HG03520 (cell line): ENCODE results near the gene LORICRIN.

Experiments used
- ATAC-seq: cut with Tn5 transposase; IDR thresholded peaks from one replicate; pipeline ENCODE4 v1.9.1; 2021; ENCODE audit warnings: mild to moderate bottlenecking, moderate library complexity; ENCODE audit not compliant: unreplicated experiment

The LORICRIN gene

DNA sequence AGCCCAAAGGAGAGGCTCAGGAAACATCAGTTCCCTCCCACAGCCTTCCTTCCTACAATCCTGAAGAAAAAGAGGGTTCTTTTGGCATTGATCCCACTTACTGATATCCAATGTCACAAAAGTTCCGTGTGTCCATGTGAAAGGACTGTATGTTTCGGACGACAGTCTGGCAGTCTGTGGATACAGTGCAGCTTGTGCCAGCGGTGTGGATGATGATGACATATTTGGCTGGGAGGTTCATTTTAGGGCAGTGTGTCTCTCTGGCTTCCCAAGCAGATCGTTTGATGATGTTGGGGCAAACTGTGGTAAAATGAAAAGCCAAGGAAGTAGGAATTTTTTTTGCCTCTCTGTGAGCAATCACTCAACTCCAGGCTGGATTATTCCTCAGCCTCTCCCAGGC is 42.8 kb downstream of the LORICRIN start:
- ATAC-seq = no peak

DNA sequence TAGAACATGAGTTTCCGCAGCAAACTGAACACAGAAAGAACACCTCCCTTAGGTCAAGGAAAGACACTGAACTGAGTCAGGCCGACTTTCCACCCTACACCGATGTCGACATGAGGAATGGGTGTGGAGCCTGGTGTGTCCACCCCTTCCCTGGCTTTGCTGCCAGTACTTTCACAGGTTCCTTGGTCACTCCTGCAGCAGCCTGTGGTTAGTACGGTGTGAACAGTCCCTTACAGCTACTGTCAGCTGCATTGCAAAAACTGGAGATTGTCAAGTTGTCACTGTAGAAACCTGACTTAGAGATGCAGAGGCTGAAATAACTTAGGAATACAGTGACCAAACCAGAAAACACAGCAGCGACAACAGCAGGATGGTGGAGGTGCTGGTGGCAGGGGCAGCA is 46.2 kb downstream of the LORICRIN start:
- ATAC-seq = no peak

GRCh38 chr1:153306303-153307220 is 47.1 kb downstream of the LORICRIN start:
- ATAC-seq = no peak

DNA sequence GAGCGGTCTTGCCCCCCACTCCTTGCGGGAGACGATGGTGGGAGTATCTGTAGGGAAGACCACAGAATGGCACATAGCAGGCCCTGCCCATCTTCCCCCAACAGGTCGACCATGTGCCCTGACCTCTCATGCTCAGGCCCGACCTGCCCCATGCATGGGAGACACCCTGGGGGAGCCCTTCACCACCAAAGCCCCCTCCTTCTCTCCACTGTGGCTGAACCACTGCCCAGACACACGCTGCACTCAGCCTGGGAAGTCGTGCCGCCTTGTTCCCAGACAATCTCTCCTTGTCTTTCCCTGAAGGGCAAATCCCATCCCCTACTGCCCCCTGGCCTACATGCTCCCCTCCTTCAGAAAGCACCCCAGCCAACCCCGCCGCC is 47.7 kb downstream of the LORICRIN start:
- no peak for ATAC-seq

GRCh38 chr1:153308540-153308939 is 49.1 kb downstream of the LORICRIN start:
- ATAC-seq = no peak

DNA sequence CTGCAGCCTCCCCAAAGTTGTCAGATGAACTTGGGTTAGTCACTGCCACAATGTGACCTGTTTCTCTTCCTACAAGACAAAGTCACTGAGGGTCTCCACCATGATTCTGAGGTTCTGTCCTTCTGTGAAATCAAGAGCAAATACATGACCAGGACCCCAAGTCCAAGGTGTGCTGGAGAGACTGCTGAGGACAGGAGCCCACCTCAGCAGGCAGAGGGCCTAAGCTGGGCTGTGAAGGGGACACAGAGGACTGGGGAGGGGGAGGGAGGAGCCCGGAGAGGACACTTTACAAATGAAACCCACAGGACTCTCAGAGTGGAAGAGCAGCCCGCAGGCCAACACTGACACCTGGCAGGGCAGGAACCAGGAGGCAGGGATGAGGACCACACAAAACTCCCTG is 50.0 kb downstream of the LORICRIN start:
- ATAC-seq = no peak

- no peak for ATAC-seq
Measured at GRCh38 chr1:153310526-153310925, 51.0 kb downstream of the LORICRIN start.
